CD8-positive, alpha-beta memory T cell (primary cell): Measurements from ENCODE around the gene ECI1. TPM values are rescaled to one million over a fixed set of nuclear protein-coding genes. Genes with fewer than 3 reads are reported as not detected.
A peak's percentile ranks its signal among the peaks of the same experiment; 100 is the strongest.

Source experiments
- CTCF ChIA-PET: fragments of 350-600 bp; sonication (Branson Sonifier 250); formaldehyde crosslinking; loops from one replicate; lab custom pipeline; 2021; ENCODE audit warnings: antibody characterized with exemption; lab: Charles Lee
- POLR2A ChIA-PET: fragments of 350-600 bp; sonication (Branson Sonifier 250); formaldehyde crosslinking; loops from one replicate; lab custom pipeline; 2021; ENCODE audit warnings: antibody characterized with exemption; lab: Charles Lee
- DNase-seq, 5 donors: peaks; one replicate each; pipeline versions ENCODE4 v3.0.0 to v3.0.0-alpha.2; 2020 to 2022; ENCODE audit warnings: mixed read lengths in 1 of 5
- H3K27ac ChIP-seq: one replicate; pipeline ENCODE4 v1.7.0; 2013; ENCODE audit warnings: low read depth, mild to moderate bottlenecking, low read length, moderate library complexity
- H3K27me3 ChIP-seq: 2 replicates; pipeline ENCODE4 v1.7.0; 2013; ENCODE audit warnings: low read length, mild to moderate bottlenecking; ENCODE audit not compliant: insufficient read depth, poor library complexity, severe bottlenecking
- H3K36me3 ChIP-seq: 2 replicates; pipeline ENCODE4 v1.7.0; 2013; ENCODE audit warnings: mild to moderate bottlenecking, low read length, moderate library complexity; ENCODE audit not compliant: insufficient read depth
- H3K4me1 ChIP-seq: 2 replicates; pipeline ENCODE4 v1.7.0; 2013; ENCODE audit warnings: mild to moderate bottlenecking, low read length, moderate library complexity; ENCODE audit not compliant: insufficient read depth
- H3K4me3 ChIP-seq: 2 replicates; pipeline ENCODE4 v1.7.0; 2013; ENCODE audit warnings: mild to moderate bottlenecking, low read length
- H3K9me3 ChIP-seq: 2 replicates; pipeline ENCODE4 v1.7.0; 2013; ENCODE audit warnings: mild to moderate bottlenecking, low read length
- H3K27ac Mint-ChIP-seq, 8 donors: one replicate each; pipeline ENCODE4 v1.8.0; 2020 to 2021; ENCODE audit warnings: mixed read lengths in 8 of 8, mild to moderate bottlenecking in 6 of 8, inconsistent platforms in 3 of 8, moderate library complexity in 3 of 8
- H3K27me3 Mint-ChIP-seq, 2 donors: one replicate each; pipeline ENCODE4 v1.8.0; 2020 to 2021; ENCODE audit warnings: mixed read lengths in 2 of 2, mild to moderate bottlenecking in 1 of 2, moderate library complexity in 1 of 2
- H3K36me3 Mint-ChIP-seq, 3 donors: one replicate each; pipeline ENCODE4 v1.8.0; 2020 to 2021; ENCODE audit warnings: mixed read lengths in 3 of 3, inconsistent platforms in 1 of 3, mild to moderate bottlenecking in 1 of 3
- H3K4me1 Mint-ChIP-seq, 3 donors: one replicate each; pipeline ENCODE4 v1.8.0; 2020 to 2021; ENCODE audit warnings: mixed read lengths in 3 of 3, inconsistent platforms in 1 of 3, mild to moderate bottlenecking in 1 of 3
- H3K4me3 Mint-ChIP-seq, 7 donors: one replicate each; pipeline ENCODE4 v1.8.0; 2020 to 2021; ENCODE audit warnings: mixed read lengths in 7 of 7, mild to moderate bottlenecking in 6 of 7, moderate library complexity in 4 of 7, inconsistent platforms in 2 of 7
- H3K9me3 Mint-ChIP-seq, 5 donors: one replicate each; pipeline ENCODE4 v1.8.0; 2020 to 2022; ENCODE audit warnings: mixed read lengths in 5 of 5, mild to moderate bottlenecking in 3 of 5, moderate library complexity in 2 of 5, inconsistent platforms in 1 of 5
- polyA plus RNA-seq: library from polyadenylated mRNA; unstranded; fragments of 300-500 nt; fragmentation: Illumina TruSeq; gene quantifications from one replicate; pipeline ENCODE4 v1.2.3, GENCODE V29; 2021
- total RNA-seq, 2 experiments: library from RNA; stranded (reverse); gene quantifications; one replicate each; pipeline ENCODE4 v1.2.3, GENCODE V29; 2021

The ECI1 gene
- total and polyA plus RNA-seq, 3 experiments from 2014 or later, result 30.3 to 45.9 (median 33.1) TPM

DNA sequence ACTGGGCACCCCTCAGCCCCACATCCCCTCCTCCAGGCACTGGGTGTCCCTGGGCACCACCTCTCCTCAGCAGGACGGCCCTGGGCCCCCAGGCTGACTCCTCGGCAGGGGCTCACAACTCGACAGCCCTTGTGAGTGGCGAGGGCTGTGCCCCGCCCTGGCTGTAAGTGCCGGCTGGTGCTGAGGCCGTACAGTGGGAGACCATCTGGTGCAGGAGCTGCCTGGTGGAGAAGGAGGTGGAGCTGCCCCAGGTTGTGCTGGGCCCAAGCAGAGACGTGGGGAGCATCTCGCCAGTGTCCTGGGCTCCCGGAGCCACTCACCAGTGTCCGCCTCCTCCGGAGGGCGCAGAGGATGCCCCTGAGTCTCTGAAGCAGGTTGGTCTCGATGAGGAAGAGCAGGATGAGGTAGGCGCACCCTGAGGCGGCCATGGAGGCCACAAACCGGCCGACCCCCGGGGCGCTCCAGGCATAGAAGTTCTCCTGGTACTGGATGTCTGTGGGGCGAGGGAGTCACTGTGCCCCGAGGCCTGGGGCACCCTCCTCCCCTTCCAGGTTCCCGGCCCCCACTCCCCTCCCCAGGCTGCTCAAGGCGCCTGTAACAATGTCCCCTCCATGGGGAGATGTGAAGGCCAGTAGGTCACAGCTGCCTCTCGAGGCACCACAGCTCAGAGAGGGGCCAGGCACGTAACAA is 31.6 kb upstream of the ECI1 start:
- Mint-ChIP-seq H3K27ac (no peak overlapping the region), H3K4me1 (no peaks in the 10 kb centered on the region), H3K27me3 (peaks cover 0 to 2% of the 10 kb centered on the region in 2 donors), H3K9me3 (no peaks in the 10 kb centered on the region), H3K36me3 (peaks cover 3 to 11% (median 4%) of the 10 kb centered on the region in 3 donors), H3K4me3 (no peak overlapping the region)
- Histone ChIP-seq H3K27me3 (no peaks in the 10 kb centered on the region), H3K36me3 (no peaks in the 10 kb centered on the region), H3K4me1 (no peaks in the 10 kb centered on the region), H3K4me3 (no peak overlapping the region), H3K9me3 (no peaks in the 10 kb centered on the region), H3K27ac (no peak overlapping the region)
- ChIA-PET POLR2A (no interaction called here), CTCF (no interaction called here)
- DNase-seq, result no peak

DNA sequence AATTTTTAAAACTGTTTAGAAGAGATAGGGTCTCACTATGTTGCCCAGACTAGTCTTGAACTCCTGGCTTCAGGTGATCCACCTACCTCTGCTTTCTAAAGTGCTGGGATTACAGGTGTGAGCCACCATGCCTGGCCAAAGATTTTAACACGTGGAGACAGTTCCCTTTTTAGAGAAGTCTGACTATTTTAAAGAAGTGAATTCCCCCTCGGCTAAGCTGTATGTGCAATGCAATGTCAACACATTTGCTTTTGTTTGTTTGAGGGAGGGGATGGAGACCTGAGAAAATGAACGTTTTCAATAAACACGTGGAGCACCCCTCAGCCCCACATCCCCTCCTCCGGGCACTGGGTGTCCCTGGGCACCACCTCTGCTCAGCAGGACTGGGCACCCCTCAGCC is 30.9 kb upstream of the ECI1 start:
- peaks cover 0 to 2% of the 10 kb centered on the region in 2 donors for H3K27me3 Mint-ChIP-seq
- H3K9me3 Mint-ChIP-seq, result no peaks in the 10 kb centered on the region
- Histone ChIP-seq H3K9me3 (no peaks in the 10 kb centered on the region), H3K4me3 (no peak overlapping the region), H3K27me3 (no peaks in the 10 kb centered on the region), H3K4me1 (no peaks in the 10 kb centered on the region), H3K27ac (no peak overlapping the region), H3K36me3 (no peaks in the 10 kb centered on the region)
- no peak overlapping the region for H3K4me3 Mint-ChIP-seq
- no peaks in the 10 kb centered on the region for H3K4me1 Mint-ChIP-seq
- no peak for DNase-seq
- CTCF ChIA-PET, result no interaction called here
- POLR2A ChIA-PET, result no interaction called here
- peaks cover 3 to 6% (median 4%) of the 10 kb centered on the region in 3 donors for H3K36me3 Mint-ChIP-seq
- H3K27ac Mint-ChIP-seq, result no peak overlapping the region

DNA sequence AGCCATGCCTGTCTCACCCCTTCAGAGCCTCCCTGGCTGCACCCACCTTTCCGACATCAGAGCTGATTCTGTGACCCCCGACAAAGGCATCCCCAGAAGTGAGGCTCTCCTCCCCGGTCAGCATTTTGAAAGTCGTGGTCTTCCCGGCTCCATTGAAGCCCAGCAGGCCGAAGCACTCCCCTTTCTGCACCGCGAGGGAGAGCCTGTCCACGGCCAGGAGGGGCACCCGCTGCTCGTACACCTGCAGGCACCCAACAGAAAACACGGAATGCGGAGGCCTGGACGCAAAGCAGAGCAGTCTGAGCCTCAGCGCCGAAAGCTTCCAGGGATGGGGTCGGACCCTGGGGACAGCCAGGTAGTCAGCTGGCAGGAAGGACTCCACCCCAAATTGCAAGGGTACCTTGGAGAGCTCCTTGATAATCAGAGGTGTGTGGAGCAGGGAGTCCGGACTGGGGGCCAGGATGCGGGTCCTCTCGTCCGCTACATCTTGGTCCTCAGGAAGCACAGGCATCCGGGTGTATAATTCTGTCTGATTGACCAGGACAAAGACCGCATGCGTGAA is 29.7 kb upstream of the ECI1 start:
- ChIA-PET POLR2A (interaction anchor here (0.5 kb wide), 1 partner anchor 97 kb away, joined by 3 read pairs; no protein-coding TSS in a partner anchor), CTCF (interaction anchor here (1.2 kb wide), 1 partner anchor 29 kb away, joined by 3 read pairs; the partner anchor contains the start of gene ECI1)
- Histone ChIP-seq H3K27ac (no peak overlapping the region), H3K36me3 (no peaks in the 10 kb centered on the region), H3K27me3 (no peaks in the 10 kb centered on the region), H3K4me3 (no peak overlapping the region), H3K4me1 (no peaks in the 10 kb centered on the region), H3K9me3 (no peaks in the 10 kb centered on the region)
- DNase-seq, result no peak
- Mint-ChIP-seq H3K36me3 (peaks cover 3 to 6% (median 4%) of the 10 kb centered on the region in 3 donors), H3K4me3 (no peak overlapping the region), H3K27ac (peak overlapping the region in 1 of 8 donors; percentile 85), H3K9me3 (no peaks in the 10 kb centered on the region), H3K4me1 (no peaks in the 10 kb centered on the region), H3K27me3 (peaks cover 0 to 2% of the 10 kb centered on the region in 2 donors)

DNA sequence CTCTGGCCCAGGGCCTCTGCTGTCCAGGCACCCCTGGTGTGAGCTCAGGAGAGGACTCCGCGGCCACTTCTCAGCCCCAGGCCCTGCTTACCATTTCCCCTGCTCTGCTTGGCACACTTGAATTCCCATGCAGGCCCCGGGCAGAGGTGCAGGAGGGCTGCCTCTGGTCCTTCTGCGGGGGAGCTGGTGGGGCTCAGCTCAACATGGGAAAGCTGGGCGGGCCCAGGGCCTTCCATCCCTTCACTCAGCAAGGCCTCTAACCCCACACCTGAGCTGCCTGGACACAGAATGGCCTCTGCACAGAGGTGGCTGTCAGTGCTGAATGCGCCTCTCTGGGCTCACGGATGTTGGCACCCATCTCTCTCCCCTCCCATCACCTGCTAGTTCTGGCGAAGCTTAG is 29.1 kb upstream of the ECI1 start:
- H3K36me3 Mint-ChIP-seq, result peaks cover 3 to 6% (median 4%) of the 10 kb centered on the region in 3 donors

DNA sequence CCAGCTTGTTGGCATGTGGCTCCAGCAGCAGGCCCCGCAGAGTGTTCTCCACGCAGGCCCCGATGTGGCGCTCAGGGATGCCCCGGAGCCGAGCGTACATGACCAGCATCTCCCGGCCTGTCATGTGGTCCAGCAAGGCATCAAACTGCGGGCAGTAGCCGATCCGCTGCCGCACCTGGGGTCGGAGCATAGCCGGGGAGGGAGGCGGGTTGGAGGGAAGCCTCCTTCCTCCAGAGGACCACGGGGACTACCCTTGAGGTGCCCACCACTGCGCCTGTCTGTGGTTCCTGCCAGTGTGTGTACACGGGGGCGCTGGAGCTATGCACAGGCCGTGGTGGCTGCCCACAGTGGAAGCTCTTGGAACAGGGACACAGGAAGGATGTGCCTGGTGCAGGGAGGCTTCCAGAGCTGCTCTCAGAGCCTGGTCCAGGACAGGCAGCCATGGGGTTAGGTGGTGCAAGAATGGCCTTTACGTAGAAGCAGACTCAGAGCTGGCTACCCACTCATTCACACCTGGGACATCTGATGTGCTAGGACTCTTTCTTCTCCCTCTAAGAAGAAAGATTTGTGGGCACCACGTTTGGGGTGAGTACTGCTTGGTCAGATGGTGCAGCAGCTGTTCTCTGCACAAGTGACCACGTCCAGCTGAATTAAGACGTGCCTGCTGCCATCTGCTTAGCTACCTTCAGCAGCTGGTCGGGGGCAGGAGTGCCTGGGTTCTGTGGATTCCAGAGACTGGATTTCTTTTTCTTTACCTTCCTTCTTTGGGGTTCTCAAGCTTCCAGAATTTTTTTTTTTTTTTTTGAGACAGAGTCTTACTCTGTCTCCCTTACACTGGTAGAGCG is 27.8 kb upstream of the ECI1 start:
- no peak overlapping the region for H3K4me3 ChIP-seq
- DNase-seq, result no peak
- peaks cover 3 to 5% (median 4%) of the 10 kb centered on the region in 3 donors for H3K36me3 Mint-ChIP-seq
- no peaks in the 10 kb centered on the region for H3K9me3 ChIP-seq
- POLR2A ChIA-PET, result no interaction called here
- no peaks in the 10 kb centered on the region for H3K9me3 Mint-ChIP-seq
- peaks cover 0 to 2% of the 10 kb centered on the region in 2 donors for H3K27me3 Mint-ChIP-seq
- H3K27ac ChIP-seq, result no peak overlapping the region
- no peak overlapping the region for H3K27ac Mint-ChIP-seq
- H3K4me3 Mint-ChIP-seq, result no peak overlapping the region
- no peaks in the 10 kb centered on the region for H3K4me1 ChIP-seq
- no peaks in the 10 kb centered on the region for H3K27me3 ChIP-seq
- CTCF ChIA-PET, result interaction anchor here (0.9 to 1.3 kb wide), 3 partner anchors 8 to 84 kb away, joined by 3 read pairs; partner anchors contain the start of gene ECI1
- H3K4me1 Mint-ChIP-seq, result no peaks in the 10 kb centered on the region
- no peaks in the 10 kb centered on the region for H3K36me3 ChIP-seq

More for the DNA sequence above, 29.1 kb upstream of the ECI1 start:
- H3K36me3 ChIP-seq, result no peaks in the 10 kb centered on the region
- H3K9me3 ChIP-seq, result no peaks in the 10 kb centered on the region
- H3K27me3 Mint-ChIP-seq, result peaks cover 0 to 2% of the 10 kb centered on the region in 2 donors
- no peak for DNase-seq
- no peaks in the 10 kb centered on the region for H3K27me3 ChIP-seq
- H3K9me3 Mint-ChIP-seq, result no peaks in the 10 kb centered on the region
- no peaks in the 10 kb centered on the region for H3K4me1 ChIP-seq
- ChIA-PET POLR2A (interaction anchor here (0.5 kb wide), 1 partner anchor 98 kb away, joined by 3 read pairs; no protein-coding TSS in a partner anchor), CTCF (interaction anchor here (1.2 kb wide), 1 partner anchor 29 kb away, joined by 3 read pairs; the partner anchor contains the start of gene ECI1)
- H3K4me1 Mint-ChIP-seq, result no peaks in the 10 kb centered on the region
- H3K27ac Mint-ChIP-seq, result no peak overlapping the region
- H3K27ac ChIP-seq, result no peak overlapping the region
- H3K4me3 Mint-ChIP-seq, result no peak overlapping the region
- H3K4me3 ChIP-seq, result no peak overlapping the region

DNA sequence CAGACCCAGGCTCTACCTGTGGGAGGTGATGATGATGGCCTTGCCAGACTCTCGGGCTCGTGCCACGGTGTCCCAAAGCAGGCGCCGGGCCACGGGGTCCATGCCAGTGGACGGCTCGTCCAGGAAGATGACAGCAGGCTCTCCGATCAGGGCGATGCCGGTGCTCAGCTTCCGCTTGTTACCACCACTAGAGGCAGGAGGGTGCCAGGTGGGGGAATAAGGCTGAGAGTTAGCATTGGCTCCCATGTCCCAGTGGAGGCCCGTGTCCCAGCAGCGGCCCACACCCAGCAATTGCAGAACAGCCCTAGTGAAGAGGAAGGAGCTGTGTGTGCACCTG is 26.9 kb upstream of the ECI1 start:
- DNase-seq, result no peak
- ChIA-PET POLR2A (no interaction called here), CTCF (no interaction called here)
- Mint-ChIP-seq H3K27me3 (no peaks in the 10 kb centered on the region), H3K27ac (no peak overlapping the region), H3K4me1 (peaks cover 0 to 1% (median 0%) of the 10 kb centered on the region in 3 donors), H3K9me3 (no peaks in the 10 kb centered on the region), H3K36me3 (peaks cover 0 to 3% (median 0%) of the 10 kb centered on the region in 3 donors), H3K4me3 (no peak overlapping the region)
- no peak overlapping the region for H3K27ac ChIP-seq
- no peaks in the 10 kb centered on the region for H3K9me3 ChIP-seq
- H3K27me3 ChIP-seq, result no peaks in the 10 kb centered on the region
- H3K4me1 ChIP-seq, result no peaks in the 10 kb centered on the region
- H3K4me3 ChIP-seq, result no peak overlapping the region
- no peaks in the 10 kb centered on the region for H3K36me3 ChIP-seq

DNA sequence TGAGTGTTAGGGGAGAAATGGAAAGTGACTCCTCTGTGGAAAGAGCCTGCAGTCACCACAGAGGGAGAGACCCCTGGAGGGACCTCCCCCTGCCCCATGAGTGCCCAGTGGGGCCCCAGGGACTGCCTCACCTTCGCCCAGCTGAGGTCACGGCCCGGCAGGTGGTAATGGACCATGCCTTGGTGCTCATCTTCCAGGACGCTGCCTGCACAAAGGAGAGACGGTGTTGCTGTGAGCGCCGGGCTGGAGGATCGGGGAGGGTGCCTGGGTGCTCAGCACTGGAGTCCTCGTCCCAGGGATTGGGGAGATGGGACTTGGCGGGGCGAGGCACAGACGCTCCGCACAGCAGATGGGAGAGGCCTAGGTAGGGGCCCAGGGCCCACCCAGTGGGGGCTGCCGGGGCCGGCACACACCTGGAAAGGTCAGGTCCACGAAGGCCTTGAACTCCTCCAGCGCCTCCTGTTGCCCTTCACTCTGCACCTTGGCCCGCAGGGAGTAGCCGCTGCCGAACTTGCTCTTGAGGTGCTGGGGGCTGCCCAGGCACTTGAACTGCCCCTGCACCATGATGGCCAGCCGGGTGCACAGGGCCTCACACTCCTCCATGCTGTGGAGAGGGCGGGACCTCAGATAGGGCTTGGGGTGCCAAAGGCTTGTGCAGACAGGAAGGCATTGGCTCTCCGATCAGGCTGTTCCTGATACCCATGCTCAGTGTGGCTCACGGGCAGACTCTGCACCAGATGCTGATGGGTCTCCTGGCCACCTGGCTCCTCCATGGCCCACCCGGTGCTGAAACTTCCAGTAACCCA is 26.3 kb upstream of the ECI1 start:
- H3K4me3 Mint-ChIP-seq, result no peak overlapping the region
- H3K36me3 Mint-ChIP-seq, result peaks cover 0 to 3% (median 0%) of the 10 kb centered on the region in 3 donors
- Histone ChIP-seq H3K4me1 (no peaks in the 10 kb centered on the region), H3K27me3 (no peaks in the 10 kb centered on the region), H3K4me3 (no peak overlapping the region), H3K36me3 (no peaks in the 10 kb centered on the region), H3K27ac (no peak overlapping the region), H3K9me3 (no peaks in the 10 kb centered on the region)
- no peaks in the 10 kb centered on the region for H3K9me3 Mint-ChIP-seq
- H3K27me3 Mint-ChIP-seq, result no peaks in the 10 kb centered on the region
- peaks cover 0 to 1% (median 0%) of the 10 kb centered on the region in 3 donors for H3K4me1 Mint-ChIP-seq
- DNase-seq, result peak in 1 of 5 donors; percentile 43
- no peak overlapping the region for H3K27ac Mint-ChIP-seq
- ChIA-PET POLR2A (no interaction called here), CTCF (no interaction called here)
